HG03439 (cell line): ENCODE measurements around the gene CHST9.
"Not testable (repeated sequence)": the region's sequence is repeated elsewhere in the genome, so short reads cannot be mapped to it uniquely, and the experiment has no call there.

Experiments used
- ATAC-seq: cut with Tn5 transposase; IDR thresholded peaks from one replicate; pipeline ENCODE4 v1.9.1; 2021; ENCODE audit warnings: mild to moderate bottlenecking, moderate library complexity; ENCODE audit not compliant: unreplicated experiment

The CHST9 gene

GRCh38 chr18:26941584-26941983 is 243.5 kb downstream of the CHST9 start:
- no peak for ATAC-seq

- no peak for ATAC-seq
Observed at GRCh38 chr18:26940744-26941398, 244.2 kb downstream of the CHST9 start.

- no peak for ATAC-seq
Observed at GRCh38 chr18:26931659-26932058, 253.4 kb downstream of the CHST9 start.

GRCh38 chr18:26930630-26931029 is 254.5 kb downstream of the CHST9 start:
- ATAC-seq: no peak

- ATAC-seq: no peak
Observed at GRCh38 chr18:26928670-26929313, 256.3 kb downstream of the CHST9 start.

GRCh38 chr18:26927822-26928221 is 257.3 kb downstream of the CHST9 start:
- not testable (repeated sequence) for ATAC-seq

GRCh38 chr18:26926066-26926675 is 258.9 kb downstream of the CHST9 start:
- ATAC-seq: no peak

- ATAC-seq: no peak
Observed at GRCh38 chr18:26925313-26925712, 259.8 kb downstream of the CHST9 start.

GRCh38 chr18:26922313-26922712 is 262.8 kb downstream of the CHST9 start:
- ATAC-seq: no peak

- ATAC-seq: no peak
Observed at GRCh38 chr18:26920644-26921043, 264.5 kb downstream of the CHST9 start.

- ATAC-seq: no peak
Observed at GRCh38 chr18:26919627-26920026, 265.5 kb downstream of the CHST9 start.

GRCh38 chr18:26919201-26919600 is 265.9 kb downstream of the CHST9 start:
- no peak for ATAC-seq

- ATAC-seq: no peak
Observed at GRCh38 chr18:26911840-26912239, 273.3 kb downstream of the CHST9 start.

GRCh38 chr18:26909599-26910290 is 275.4 kb downstream of the CHST9 start:
- ATAC-seq: no peak

- no peak for ATAC-seq
Observed at GRCh38 chr18:26908906-26909305, 276.2 kb downstream of the CHST9 start.

GRCh38 chr18:26902291-26902690 is 282.8 kb downstream of the CHST9 start:
- ATAC-seq: no peak

GRCh38 chr18:26901020-26901419 is 284.1 kb downstream of the CHST9 start:
- no peak for ATAC-seq

GRCh38 chr18:26894426-26894825 is 290.7 kb downstream of the CHST9 start:
- ATAC-seq: no peak

- ATAC-seq: no peak
Observed at GRCh38 chr18:26893996-26894395, 291.1 kb downstream of the CHST9 start.

- no peak for ATAC-seq
Observed at GRCh38 chr18:26888259-26888658, 296.8 kb downstream of the CHST9 start.

GRCh38 chr18:26875040-26875654 is 310.0 kb downstream of the CHST9 start:
- ATAC-seq: no peak
